Fibroblast of pulmonary artery (primary cell): ENCODE measurements around the gene DNER.

Experiments used
- DNase-seq: peaks from one replicate; pipeline ENCODE4 v3.0.0-alpha.2; 2010; ENCODE audit warnings: low read depth
- H3K4me3 ChIP-seq: replicated peaks from 2 replicates; pipeline ENCODE4 v1.5.1; 2011; ENCODE audit warnings: low read depth, mild to moderate bottlenecking, control low read depth, low read length, moderate library complexity
- CTCF ChIP-seq: IDR thresholded peaks from 2 replicates; pipeline ENCODE4 v1.5.1; 2011; ENCODE audit warnings: mild to moderate bottlenecking, control low read depth, low read length, inconsistent platforms; ENCODE audit errors: missing control alignments

The DNER gene

GRCh38 chr2:229611360-229611759, 103.0 kb downstream of the DNER start:
- no peak overlapping the region for H3K4me3 ChIP-seq
- DNase-seq: no peak
- no peak for TF ChIP-seq CTCF

GRCh38 chr2:229610872-229611271, 103.5 kb downstream of the DNER start:
- TF ChIP-seq CTCF: no peak
- no peak overlapping the region for H3K4me3 ChIP-seq
- DNase-seq: peak; percentile 60

- peak; percentile 77 for DNase-seq
- no peak overlapping the region for H3K4me3 ChIP-seq
- no peak for TF ChIP-seq CTCF
Observed at GRCh38 chr2:229610333-229610732, 104.0 kb downstream of the DNER start.

GRCh38 chr2:229601936-229602335, 112.4 kb downstream of the DNER start:
- DNase-seq: no peak
- no peak for TF ChIP-seq CTCF
- no peak overlapping the region for H3K4me3 ChIP-seq

GRCh38 chr2:229601396-229601795, 113.0 kb downstream of the DNER start:
- no peak for DNase-seq
- TF ChIP-seq CTCF: no peak
- no peak overlapping the region for H3K4me3 ChIP-seq

GRCh38 chr2:229598227-229598626, 116.1 kb downstream of the DNER start:
- no peak for TF ChIP-seq CTCF
- DNase-seq: no peak
- no peak overlapping the region for H3K4me3 ChIP-seq

- TF ChIP-seq CTCF: no peak
- no peak overlapping the region for H3K4me3 ChIP-seq
- no peak for DNase-seq
Observed at GRCh38 chr2:229596796-229597195, 117.6 kb downstream of the DNER start.
